Embryonic facial prominence (tissue), 1 donor: Measurements from ENCODE around the gene TGIF2.
A peak's percentile ranks its signal among the peaks of the same experiment; 100 is the strongest.
"Not testable (repeated sequence)": the region's sequence is repeated elsewhere in the genome, so short reads cannot be mapped to it uniquely, and the experiment has no call there.

Source experiments
- DNase-seq: peaks from one replicate; pipeline ENCODE4 v3.0.0-alpha.2; 2016; ENCODE audit errors: extremely low spot score

TGIF2 gene

GRCh38 chr20:36579996-36580545 lies 6.7 kb downstream of the TGIF2 start:
- no peak for DNase-seq

GRCh38 chr20:36582322-36582721 lies 8.9 kb downstream of the TGIF2 start:
- DNase-seq: no peak

GRCh38 chr20:36582821-36583220 lies 9.4 kb downstream of the TGIF2 start:
- no peak for DNase-seq

GRCh38 chr20:36584018-36584481 lies 10.7 kb downstream of the TGIF2 start:
- no peak for DNase-seq

GRCh38 chr20:36585410-36586125 lies 12.2 kb downstream of the TGIF2 start:
- DNase-seq: no peak

GRCh38 chr20:36587388-36588070 lies 14.1 kb downstream of the TGIF2 start:
- no peak for DNase-seq

- DNase-seq: no peak
Observed at GRCh38 chr20:36591281-36591680, 17.9 kb downstream of the TGIF2 start.

- DNase-seq: no peak
Observed at GRCh38 chr20:36591854-36592641, 18.7 kb downstream of the TGIF2 start.

- no peak for DNase-seq
Observed at GRCh38 chr20:36593347-36593929, 20.0 kb downstream of the TGIF2 start.

- DNase-seq: no peak
Observed at GRCh38 chr20:36599912-36600345, 26.5 kb downstream of the TGIF2 start.

- DNase-seq: no peak
Observed at GRCh38 chr20:36601540-36601939, 28.1 kb downstream of the TGIF2 start.

- DNase-seq: no peak
Observed at GRCh38 chr20:36604952-36605398, 31.6 kb downstream of the TGIF2 start.

- peak; percentile 96 for DNase-seq
Observed at GRCh38 chr20:36605399-36606157, 32.2 kb downstream of the TGIF2 start, which contains the start of gene RAB5IF. TSS of gene RAB5IF (plus strand) at chr20:36605779. CDS start at chr20:36605952, 173 bp downstream.

GRCh38 chr20:36606158-36607066 lies 33.0 kb downstream of the TGIF2 start:
- no peak for DNase-seq

- DNase-seq: no peak
Observed at GRCh38 chr20:36607586-36608387, 34.4 kb downstream of the TGIF2 start.

- not testable (repeated sequence) for DNase-seq
Observed at GRCh38 chr20:36608388-36608728, 35.0 kb downstream of the TGIF2 start.

- no peak for DNase-seq
Observed at GRCh38 chr20:36611625-36612024, 38.2 kb downstream of the TGIF2 start.

GRCh38 chr20:36613974-36614373 lies 40.6 kb downstream of the TGIF2 start:
- DNase-seq: no peak
